Measurements from ENCODE around the gene DXO. TPM values are rescaled to one million over a fixed set of nuclear protein-coding genes. Genes with fewer than 3 reads are reported as not detected.

DXO gene
- total and polyA plus RNA-seq, 2 of the 13 experiments (the other 11 are each of a cell fraction or from before 2014, with no cell fraction given): 18.6 to 26.2 TPM

GRCh38 chr6:31947070-31947675 is 24.8 kb downstream of the DXO start (continued):
- TF ChIP-seq STAT6 (CRISPR knock-in tag; IDR thresholded peaks at IDR 0.05; ENCODE audit: borderline replicate concordance) (no peak), ZNF367 (CRISPR knock-in tag; IDR thresholded peaks at IDR 0.05; ENCODE audit: borderline replicate concordance) (no peak), SIX1 (CRISPR knock-in tag; IDR thresholded peaks at IDR 0.05; ENCODE audit: borderline replicate concordance) (no peak), TBX2 (CRISPR knock-in tag; IDR thresholded peaks at IDR 0.05; ENCODE audit: borderline replicate concordance) (no peak), MAFK (conservative IDR thresholded peaks at IDR 0.05 in 1 of 2, IDR thresholded peaks at IDR 0.05 in 1 of 2; ENCODE audit: low read length in 2 of 2) (no peak), MXD1 (CRISPR knock-in tag; IDR thresholded peaks at IDR 0.05) (no peak), STAT5B (CRISPR knock-in tag; IDR thresholded peaks at IDR 0.05) (no peak), HDAC1 (CRISPR knock-in tag; IDR thresholded peaks at IDR 0.05) (0 out of 2 replicates have a peak, but pooled peaks have one; percentile 14), ZIK1 (CRISPR knock-in tag; IDR thresholded peaks at IDR 0.05; ENCODE audit: borderline replicate concordance, low read depth) (no peak), HNF1A (IDR thresholded peaks at IDR 0.05; ENCODE audit: low read depth) (no peak), HNF1A (CRISPR knock-in tag; IDR thresholded peaks at IDR 0.05; ENCODE audit: borderline replicate concordance) (peak; percentile 32; the same call in 1 of the 2 replicates), RBM22 (optimal IDR thresholded peaks at IDR 0.05; ENCODE audit: low read length) (no peak), ZSCAN20 (CRISPR knock-in tag; IDR thresholded peaks at IDR 0.05; ENCODE audit: borderline replicate concordance) (no peak), NFKB2 (CRISPR knock-in tag; IDR thresholded peaks at IDR 0.05; ENCODE audit: borderline replicate concordance) (peak; percentile 52; the same call in 1 of the 2 replicates), DNMT3B (CRISPR knock-in tag; conservative IDR thresholded peaks at IDR 0.05) (no peak), SMARCE1 (IDR thresholded peaks at IDR 0.05; ENCODE audit: borderline replicate concordance) (no peak), ZFY (CRISPR knock-in tag; IDR thresholded peaks at IDR 0.05) (0 out of 2 replicates have a peak, but pooled peaks have one; percentile 26), PBX3 (CRISPR knock-in tag; IDR thresholded peaks at IDR 0.05; ENCODE audit: borderline replicate concordance) (no peak)

Measured in HepG2 (cell line).